Osteocyte (in vitro differentiated cells): ENCODE results near the gene TRIM39. TPM values are rescaled to one million over a fixed set of nuclear protein-coding genes. Genes with fewer than 3 reads are reported as not detected.
A peak's percentile ranks its signal among the peaks of the same experiment; 100 is the strongest.

ENCODE experiments used
- DNase-seq: peaks from one replicate; pipeline ENCODE4 v3.0.0; 2021; ENCODE audit warnings: mixed read lengths; ENCODE audit not compliant: unreplicated experiment; ENCODE audit errors: extremely low spot score
- H3K27ac Mint-ChIP-seq: one replicate; pipeline ENCODE4 v1.8.0; 2021; ENCODE audit warnings: mild to moderate bottlenecking, mixed read lengths; ENCODE audit not compliant: unreplicated experiment
- H3K27me3 Mint-ChIP-seq: one replicate; pipeline ENCODE4 v1.8.0; 2021; ENCODE audit warnings: mixed read lengths; ENCODE audit not compliant: unreplicated experiment
- H3K36me3 Mint-ChIP-seq: one replicate; pipeline ENCODE4 v1.8.0; 2021; ENCODE audit warnings: mixed read lengths; ENCODE audit not compliant: unreplicated experiment
- H3K4me1 Mint-ChIP-seq: one replicate; pipeline ENCODE4 v1.8.0; 2021; ENCODE audit warnings: mixed read lengths; ENCODE audit not compliant: unreplicated experiment
- H3K4me3 Mint-ChIP-seq: one replicate; pipeline ENCODE4 v1.8.0; 2021; ENCODE audit warnings: mild to moderate bottlenecking, moderate library complexity, mixed read lengths; ENCODE audit not compliant: unreplicated experiment
- H3K9me3 Mint-ChIP-seq: one replicate; pipeline ENCODE4 v1.8.0; 2021; ENCODE audit warnings: mixed read lengths; ENCODE audit not compliant: unreplicated experiment
- CTCF ChIP-seq: fragments of 200-600 bp; sonication (generic); IDR thresholded peaks from 2 replicates; pipeline ENCODE4 v1.5.0; 2021; ENCODE audit warnings: antibody characterized with exemption, mild to moderate bottlenecking, moderate library complexity
- total RNA-seq: library from RNA; stranded (reverse); gene quantifications from 2 replicates; pipeline ENCODE4 v1.2.1, GENCODE V29; 2021

The TRIM39 gene
- total RNA-seq, 1 donor from 2014 or later: 14.8 TPM

- no peak for TF ChIP-seq CTCF
- H3K4me1 Mint-ChIP-seq: peaks cover 69% of the 10 kb centered on the region
- no peaks in the 10 kb centered on the region for H3K27me3 Mint-ChIP-seq
- no peak for DNase-seq
- H3K36me3 Mint-ChIP-seq: peaks cover 18% of the 10 kb centered on the region
- no peak overlapping the region for H3K4me3 Mint-ChIP-seq
- H3K27ac Mint-ChIP-seq: peak overlapping the region; percentile 86
- H3K9me3 Mint-ChIP-seq: peaks cover 8% of the 10 kb centered on the region
These were observed 4.9 kb upstream of the TRIM39 start for GRCh38 chr6:30321692-30322388.

- Mint-ChIP-seq H3K27me3 (no peaks in the 10 kb centered on the region), H3K4me3 (peak overlapping the region; percentile 63), H3K4me1 (peaks cover 75% of the 10 kb centered on the region), H3K27ac (peak overlapping the region; percentile 86), H3K9me3 (peaks cover 8% of the 10 kb centered on the region), H3K36me3 (peaks cover 11% of the 10 kb centered on the region)
- TF ChIP-seq CTCF: no peak
- no peak for DNase-seq
These were observed 3.9 kb upstream of the TRIM39 start for GRCh38 chr6:30322527-30323501.

GRCh38 chr6:30323806-30324205 lies 2.9 kb upstream of the TRIM39 start:
- DNase-seq: no peak
- TF ChIP-seq CTCF: no peak
- Mint-ChIP-seq H3K4me3 (no peak overlapping the region), H3K4me1 (peaks cover 70% of the 10 kb centered on the region), H3K9me3 (peaks cover 7% of the 10 kb centered on the region), H3K27ac (peak overlapping the region; percentile 86), H3K36me3 (peaks cover 9% of the 10 kb centered on the region), H3K27me3 (no peaks in the 10 kb centered on the region)

GRCh38 chr6:30325150-30325872 lies 1.4 kb upstream of the TRIM39 start:
- no peaks in the 10 kb centered on the region for H3K27me3 Mint-ChIP-seq
- TF ChIP-seq CTCF: no peak
- DNase-seq: no peak

More at GRCh38 chr6:30325150-30325872, 1.4 kb upstream of the TRIM39 start:
- Mint-ChIP-seq H3K4me3 (peak overlapping the region; percentile 97), H3K27ac (peak overlapping the region; percentile 99), H3K4me1 (peaks cover 59% of the 10 kb centered on the region), H3K9me3 (no peaks in the 10 kb centered on the region), H3K36me3 (peaks cover 14% of the 10 kb centered on the region)
